ENCODE results near the gene PTPN6.

Gene PTPN6

DNA sequence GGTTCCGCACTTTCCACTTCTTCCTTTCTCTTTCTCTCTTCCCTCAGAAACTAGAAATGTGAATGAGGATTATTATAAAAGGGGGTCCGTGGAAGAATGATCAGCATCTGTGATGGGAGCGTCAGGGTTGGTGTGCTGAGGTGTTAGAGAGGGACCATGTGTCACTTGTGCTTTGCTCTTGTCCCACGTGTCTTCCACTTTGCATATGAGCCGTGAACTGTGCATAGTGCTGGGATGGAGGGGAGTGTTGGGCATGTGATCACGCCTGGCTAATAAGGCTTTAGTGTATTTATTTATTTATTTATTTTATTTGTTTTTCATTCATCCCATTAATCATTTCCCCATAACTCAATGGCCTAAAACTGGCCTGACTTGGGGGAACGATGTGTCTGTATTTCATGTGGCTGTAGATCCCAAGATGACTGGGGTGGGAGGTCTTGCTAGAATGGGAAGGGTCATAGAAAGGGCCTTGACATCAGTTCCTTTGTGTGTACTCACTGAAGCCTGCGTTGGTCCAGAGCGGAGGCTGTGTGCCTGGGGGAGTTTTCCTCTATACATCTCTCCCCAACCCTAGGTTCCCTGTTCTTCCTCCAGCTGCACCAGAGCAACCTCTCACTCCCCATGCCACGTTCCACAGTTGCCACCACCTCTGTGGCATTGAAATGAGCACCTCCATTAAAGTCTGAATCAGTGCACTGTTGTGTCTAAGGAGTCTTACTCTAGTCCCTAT is 28.0 kb upstream of the PTPN6 start:
- DNase-seq (ENCODE audit: low read depth), result no peak

DNA sequence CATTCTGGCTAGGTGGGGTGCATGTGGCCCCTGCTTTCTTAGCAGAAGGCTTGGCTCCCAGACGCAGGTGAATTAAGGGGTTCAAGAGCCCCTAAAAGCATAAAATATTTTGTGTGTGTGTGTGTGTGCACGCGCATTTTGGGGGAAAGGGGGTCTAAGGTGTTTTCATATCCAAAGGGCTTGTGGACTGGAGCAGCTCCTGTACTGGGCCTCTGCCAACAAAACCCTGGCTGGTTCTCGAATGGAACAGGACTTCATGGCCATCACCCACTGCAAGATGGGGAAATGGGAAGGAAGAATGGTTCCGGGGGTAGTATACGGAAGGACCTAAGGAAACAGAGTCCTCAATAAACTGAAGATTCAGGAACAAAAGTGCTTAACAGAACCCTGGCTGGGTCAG is 27.3 kb upstream of the PTPN6 start:
- no peak for DNase-seq (ENCODE audit: low read depth)

DNA sequence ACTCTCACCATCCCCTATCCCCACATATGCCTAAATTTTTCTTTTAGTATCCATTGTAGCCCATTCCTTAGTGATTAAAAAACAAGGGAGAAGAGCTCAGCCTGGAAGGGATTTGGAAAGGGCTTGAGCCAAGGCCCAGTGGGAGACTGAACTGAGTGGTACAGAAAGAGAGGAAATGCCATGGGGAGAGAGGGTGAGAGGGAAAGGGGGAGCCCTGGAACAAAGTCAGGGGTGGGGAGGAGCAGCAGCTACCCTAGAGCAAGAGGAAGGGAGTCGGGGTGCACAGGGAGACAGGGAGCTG is 26.0 kb upstream of the PTPN6 start:
- DNase-seq (ENCODE audit: low read depth), result no peak

DNA sequence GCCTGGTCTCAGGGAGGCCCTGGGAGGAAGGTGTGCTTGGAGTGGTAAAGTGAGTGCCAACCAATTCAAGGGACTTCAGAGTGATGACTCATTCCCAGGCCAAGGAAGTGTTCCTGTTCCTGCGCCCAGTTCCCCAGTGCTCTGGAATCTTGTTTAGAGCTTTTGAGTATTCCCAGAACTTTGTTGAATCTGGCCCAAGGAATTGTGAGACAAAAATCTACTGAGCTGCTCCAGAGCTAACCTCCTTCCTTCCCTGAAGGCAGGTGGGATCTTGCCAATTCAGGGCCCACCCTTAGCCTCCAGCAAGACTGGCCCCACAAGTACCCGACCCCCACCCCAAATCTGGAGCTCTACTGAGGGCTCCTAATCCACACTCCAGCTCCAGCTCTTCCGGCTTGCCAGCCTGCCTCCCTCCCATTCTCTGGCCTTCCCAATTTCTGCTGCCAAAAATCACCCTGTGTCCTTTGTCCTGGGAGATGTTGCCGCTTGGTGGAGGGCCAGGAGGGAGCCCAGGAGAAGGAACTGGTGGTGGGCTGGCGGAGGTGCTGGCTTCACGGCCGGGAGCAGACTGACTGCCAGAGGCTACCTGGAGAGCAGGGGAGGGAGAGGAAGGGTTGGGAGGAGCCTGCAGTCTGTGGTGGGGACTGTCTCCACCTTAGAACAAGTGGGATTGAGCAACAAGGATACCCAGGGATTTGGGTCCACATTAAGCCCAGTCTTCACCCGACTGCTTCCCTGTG is 25.4 kb upstream of the PTPN6 start:
- no peak for DNase-seq (ENCODE audit: low read depth)

DNA sequence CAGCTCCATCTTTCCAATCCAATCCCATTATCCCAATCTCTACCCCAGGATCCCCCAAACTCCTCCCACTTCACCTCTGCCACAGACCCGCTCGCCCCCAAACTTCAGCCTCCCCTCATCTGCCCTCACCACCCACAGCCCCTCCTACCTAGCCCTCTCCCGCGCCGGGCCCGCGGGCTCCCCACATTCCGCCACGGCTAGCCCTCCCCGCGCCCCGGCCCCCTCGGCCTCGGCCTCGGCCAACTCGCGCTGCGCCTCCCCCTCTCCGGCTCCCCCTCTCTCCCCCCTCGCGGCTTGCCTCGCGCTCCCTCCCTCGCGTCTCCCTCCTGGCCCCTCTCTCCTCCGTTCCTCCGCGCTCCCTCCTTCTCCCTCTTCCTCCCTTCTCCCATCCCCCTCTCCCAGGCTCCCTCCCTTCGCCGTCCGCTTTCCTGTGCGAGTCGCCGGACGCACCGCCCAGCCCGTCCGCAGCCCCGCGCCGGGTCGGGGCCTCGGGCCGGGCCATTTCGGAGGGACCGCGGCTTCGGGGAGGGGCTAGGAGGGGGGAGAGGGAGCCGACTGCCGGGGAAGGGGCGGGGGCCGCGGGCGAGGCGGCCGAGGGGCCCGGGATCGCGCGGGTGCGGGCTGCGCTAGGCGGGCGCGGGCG is 23.7 kb upstream of the PTPN6 start, which contains the start of gene ATN1:
Gene ATN1 (plus strand): TSS at position 581 of the 643 bp plus-strand sequence. CDS start 6,043 bp downstream, outside the sequence.
- no peak for DNase-seq (ENCODE audit: low read depth)

DNA sequence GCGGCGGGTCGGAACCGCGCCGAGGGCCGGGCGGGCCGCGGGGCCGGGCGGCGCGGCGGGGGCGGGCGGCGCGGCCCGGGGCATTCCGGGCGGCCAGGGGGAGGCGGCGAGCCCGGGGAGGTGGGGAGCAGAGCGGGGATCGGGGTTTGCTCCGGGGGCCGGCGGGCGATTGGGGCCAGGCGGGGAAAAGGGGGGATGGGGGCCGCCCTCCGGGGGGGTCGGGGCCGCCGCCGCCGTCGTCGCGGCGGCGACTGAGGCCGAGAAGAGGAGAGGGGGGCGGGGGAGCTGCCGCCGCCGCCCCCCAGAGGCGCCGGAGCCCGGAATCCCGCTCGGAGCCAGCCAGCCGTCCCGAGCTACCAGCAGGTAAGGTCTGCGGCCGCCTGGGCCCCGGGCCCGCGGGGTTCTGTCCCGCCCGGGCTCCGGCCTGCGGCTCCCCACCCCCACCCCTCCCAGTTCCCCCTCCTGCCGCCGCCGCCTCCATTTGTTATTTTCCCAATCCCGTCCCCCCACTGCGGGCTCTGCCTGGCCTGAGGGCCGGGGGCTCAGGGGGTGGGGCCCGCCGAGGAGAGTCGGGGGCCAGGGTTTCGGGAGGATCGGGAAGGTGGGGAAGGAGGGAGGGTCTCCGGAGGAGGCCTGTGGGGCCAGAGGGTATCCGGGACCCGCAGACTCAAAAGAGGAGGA is 23.0 kb upstream of the PTPN6 start:
- no peak for DNase-seq (ENCODE audit: low read depth)

DNA sequence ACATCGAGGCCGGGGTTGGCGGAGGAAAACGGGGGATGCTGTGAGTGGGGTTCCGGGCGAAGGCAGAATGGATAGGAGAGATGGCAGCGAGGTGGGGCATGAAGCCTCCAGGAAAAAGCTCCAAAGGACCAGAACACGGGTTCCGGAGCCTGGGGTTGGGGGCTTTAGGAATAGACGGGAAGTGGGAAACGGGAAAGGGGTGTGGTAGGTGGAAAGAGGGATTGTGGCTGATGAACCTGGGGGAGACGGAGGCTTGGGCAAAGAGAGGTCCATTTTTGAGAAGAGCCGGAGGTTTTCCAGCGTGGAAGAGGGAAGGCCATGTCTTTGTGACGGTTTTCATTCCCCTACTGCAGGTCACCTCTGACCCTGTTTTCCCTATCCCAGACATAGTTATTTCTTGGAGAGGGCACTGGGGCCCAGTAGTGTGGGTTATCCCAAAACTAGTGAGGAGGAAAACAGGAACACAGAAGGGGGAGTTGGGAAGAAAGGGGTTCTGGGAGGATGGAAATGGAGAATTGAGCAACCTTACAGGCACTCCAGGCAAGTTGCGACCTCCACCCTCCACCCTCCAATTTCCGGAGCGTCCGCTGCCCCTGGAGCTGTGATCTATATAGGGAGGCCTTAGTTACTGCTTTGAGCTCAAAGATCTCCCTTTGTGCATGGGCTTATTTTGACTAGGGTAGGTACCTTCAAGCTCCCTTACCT is 22.3 kb upstream of the PTPN6 start:
- DNase-seq (ENCODE audit: low read depth), result no peak

DNA sequence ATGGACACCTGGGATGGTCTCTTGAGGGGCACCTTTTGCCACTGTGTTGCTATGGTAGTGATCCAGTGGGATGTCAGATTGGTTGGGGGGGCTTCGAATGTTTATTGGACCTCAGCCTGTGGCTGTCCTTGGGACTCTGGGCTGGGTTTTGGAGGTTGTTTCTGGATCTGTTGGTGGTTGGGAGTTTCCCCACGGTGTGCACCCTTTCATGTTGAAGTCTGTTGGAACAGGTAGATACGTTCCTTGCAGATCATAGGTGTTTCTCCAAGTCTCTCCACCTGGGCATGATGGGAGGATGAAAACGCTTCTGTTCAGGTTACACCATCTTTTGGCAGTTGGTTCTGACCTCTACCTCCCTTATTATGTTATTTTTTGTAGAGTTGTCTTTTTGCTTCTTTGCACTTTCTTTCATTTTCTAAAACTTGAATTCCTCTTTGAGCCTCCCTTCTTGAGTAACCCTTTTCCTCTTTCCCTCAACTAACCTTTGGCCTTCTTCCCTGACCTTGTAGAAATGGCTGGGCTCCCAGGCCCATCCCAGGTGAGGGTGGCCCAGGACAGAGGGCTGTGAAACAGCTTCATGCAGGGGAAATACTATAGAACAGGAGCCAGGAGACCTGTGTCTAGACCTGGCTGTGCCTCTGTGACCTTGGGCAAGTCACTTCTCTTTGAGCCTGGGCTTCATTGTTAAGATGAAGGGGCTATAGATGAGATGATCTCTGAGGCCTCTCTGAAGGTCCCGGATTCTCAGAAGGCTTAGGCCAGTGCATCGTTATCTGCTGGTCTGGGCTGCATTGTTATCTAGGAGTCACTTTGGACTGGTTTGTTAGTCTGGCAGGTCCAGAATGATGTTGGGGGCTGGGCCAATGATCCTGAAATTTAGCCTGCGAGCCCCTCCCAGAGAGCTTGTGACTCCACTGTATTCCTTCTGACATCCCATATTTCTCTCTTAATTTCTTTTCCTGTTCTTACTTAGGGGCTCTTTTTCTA is 21.4 kb upstream of the PTPN6 start:
- DNase-seq (ENCODE audit: low read depth), result no peak

DNA sequence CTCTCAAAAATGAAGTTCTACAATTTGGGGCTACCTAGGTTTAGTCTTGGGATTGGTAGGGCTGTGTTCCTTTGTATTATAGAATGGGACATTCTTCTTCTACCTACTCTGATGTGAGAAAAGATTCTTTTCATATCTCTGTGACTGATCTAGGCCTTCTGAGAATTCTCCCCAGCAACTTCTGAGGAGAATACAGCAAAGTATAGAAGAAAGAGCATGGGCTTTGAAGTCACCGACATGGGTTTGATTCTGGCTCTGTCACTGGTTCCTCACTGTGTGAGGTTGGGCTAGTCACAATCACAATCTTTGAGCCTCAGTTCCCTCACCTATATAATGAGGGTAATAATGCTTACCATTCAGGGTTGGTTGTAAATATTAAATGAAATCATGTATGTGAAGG is 18.4 kb upstream of the PTPN6 start:
- DNase-seq (ENCODE audit: low read depth), result no peak

DNA sequence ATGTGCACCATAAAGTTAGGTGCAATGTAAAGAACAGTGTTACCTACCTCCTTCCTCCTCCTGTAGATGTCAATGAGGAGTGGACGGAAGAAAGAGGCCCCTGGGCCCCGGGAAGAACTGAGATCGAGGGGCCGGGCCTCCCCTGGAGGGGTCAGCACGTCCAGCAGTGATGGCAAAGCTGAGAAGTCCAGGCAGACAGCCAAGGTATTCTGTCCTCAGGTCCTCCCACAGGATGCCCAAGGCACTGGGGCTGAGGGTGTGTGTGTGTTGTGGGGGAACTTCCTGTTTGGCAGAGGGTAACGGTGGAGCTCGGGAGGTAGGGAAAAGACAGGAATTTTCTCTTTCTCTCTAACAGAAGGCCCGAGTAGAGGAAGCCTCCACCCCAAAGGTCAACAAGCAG is 17.0 kb upstream of the PTPN6 start:
- no peak for DNase-seq (ENCODE audit: low read depth)

DNA sequence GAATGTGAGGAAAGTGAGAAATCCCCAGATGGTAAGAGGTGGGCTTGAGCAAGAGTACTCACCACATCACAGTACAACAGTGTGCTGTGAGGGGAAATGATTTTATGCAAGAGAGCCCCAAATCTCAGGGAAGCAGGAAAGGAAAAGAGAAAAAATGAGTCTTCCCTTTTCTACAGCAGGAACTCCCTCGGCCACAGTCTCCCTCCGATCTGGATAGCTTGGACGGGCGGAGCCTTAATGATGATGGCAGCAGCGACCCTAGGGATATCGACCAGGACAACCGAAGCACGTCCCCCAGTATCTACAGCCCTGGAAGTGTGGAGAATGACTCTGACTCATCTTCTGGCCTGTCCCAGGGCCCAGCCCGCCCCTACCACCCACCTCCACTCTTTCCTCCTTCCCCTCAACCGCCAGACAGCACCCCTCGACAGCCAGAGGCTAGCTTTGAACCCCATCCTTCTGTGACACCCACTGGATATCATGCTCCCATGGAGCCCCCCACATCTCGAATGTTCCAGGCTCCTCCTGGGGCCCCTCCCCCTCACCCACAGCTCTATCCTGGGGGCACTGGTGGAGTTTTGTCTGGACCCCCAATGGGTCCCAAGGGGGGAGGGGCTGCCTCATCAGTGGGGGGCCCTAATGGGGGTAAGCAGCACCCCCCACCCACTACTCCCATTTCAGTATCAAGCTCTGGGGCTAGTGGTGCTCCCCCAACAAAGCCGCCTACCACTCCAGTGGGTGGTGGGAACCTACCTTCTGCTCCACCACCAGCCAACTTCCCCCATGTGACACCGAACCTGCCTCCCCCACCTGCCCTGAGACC is 15.6 kb upstream of the PTPN6 start:
- DNase-seq (ENCODE audit: low read depth), result no peak

DNA sequence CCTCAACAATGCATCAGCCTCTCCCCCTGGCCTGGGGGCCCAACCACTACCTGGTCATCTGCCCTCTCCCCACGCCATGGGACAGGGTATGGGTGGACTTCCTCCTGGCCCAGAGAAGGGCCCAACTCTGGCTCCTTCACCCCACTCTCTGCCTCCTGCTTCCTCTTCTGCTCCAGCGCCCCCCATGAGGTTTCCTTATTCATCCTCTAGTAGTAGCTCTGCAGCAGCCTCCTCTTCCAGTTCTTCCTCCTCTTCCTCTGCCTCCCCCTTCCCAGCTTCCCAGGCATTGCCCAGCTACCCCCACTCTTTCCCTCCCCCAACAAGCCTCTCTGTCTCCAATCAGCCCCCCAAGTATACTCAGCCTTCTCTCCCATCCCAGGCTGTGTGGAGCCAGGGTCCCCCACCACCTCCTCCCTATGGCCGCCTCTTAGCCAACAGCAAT is 14.9 kb upstream of the PTPN6 start:
- no peak for DNase-seq (ENCODE audit: low read depth)

DNA sequence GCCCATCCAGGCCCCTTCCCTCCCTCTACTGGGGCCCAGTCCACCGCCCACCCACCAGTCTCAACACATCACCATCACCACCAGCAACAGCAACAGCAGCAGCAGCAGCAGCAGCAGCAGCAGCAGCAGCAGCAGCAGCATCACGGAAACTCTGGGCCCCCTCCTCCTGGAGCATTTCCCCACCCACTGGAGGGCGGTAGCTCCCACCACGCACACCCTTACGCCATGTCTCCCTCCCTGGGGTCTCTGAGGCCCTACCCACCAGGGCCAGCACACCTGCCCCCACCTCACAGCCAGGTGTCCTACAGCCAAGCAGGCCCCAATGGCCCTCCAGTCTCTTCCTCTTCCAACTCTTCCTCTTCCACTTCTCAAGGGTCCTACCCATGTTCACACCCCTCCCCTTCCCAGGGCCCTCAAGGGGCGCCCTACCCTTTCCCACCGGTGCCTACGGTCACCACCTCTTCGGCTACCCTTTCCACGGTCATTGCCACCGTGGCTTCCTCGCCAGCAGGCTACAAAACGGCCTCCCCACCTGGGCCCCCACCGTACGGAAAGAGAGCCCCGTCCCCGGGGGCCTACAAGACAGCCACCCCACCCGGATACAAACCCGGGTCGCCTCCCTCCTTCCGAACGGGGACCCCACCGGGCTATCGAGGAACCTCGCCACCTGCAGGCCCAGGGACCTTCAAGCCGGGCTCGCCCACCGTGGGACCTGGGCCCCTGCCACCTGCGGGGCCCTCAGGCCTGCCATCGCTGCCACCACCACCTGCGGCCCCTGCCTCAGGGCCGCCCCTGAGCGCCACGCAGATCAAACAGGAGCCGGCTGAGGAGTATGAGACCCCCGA is 14.3 kb upstream of the PTPN6 start:
- DNase-seq (ENCODE audit: low read depth), result no peak

DNA sequence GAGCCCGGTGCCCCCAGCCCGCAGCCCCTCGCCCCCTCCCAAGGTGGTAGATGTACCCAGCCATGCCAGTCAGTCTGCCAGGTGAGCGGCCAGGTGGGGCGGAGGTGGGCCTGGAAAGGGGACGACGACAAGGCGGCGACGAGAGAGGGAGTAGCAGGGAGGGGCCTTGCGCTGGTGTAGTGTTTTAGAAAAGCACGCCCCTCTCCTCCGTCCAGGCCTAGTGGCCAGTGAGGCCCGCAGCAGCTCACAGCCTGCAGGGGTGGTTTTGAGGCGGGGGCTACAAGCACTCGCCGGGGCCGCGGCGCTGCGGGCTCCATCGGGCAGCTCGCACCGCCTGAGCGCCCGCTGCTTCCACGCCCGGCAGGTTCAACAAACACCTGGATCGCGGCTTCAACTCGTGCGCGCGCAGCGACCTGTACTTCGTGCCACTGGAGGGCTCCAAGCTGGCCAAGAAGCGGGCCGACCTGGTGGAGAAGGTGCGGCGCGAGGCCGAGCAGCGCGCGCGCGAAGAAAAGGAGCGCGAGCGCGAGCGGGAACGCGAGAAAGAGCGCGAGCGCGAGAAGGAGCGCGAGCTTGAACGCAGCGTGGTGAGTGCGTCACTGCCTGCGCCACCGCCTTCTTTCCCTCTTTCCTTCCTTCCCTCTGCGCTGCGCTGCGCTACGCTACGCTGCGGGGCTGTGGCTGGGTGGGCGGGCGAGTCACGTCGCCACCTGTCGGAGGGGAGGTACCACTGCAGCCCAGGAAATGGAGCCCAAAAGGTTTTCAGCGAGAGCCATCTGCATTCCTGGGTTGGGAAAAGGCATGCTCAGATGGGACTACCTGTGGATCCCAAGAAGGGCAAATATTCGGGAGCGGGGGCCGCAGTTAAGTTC is 13.4 kb upstream of the PTPN6 start:
- DNase-seq (ENCODE audit: low read depth), result peak; percentile 81

DNA sequence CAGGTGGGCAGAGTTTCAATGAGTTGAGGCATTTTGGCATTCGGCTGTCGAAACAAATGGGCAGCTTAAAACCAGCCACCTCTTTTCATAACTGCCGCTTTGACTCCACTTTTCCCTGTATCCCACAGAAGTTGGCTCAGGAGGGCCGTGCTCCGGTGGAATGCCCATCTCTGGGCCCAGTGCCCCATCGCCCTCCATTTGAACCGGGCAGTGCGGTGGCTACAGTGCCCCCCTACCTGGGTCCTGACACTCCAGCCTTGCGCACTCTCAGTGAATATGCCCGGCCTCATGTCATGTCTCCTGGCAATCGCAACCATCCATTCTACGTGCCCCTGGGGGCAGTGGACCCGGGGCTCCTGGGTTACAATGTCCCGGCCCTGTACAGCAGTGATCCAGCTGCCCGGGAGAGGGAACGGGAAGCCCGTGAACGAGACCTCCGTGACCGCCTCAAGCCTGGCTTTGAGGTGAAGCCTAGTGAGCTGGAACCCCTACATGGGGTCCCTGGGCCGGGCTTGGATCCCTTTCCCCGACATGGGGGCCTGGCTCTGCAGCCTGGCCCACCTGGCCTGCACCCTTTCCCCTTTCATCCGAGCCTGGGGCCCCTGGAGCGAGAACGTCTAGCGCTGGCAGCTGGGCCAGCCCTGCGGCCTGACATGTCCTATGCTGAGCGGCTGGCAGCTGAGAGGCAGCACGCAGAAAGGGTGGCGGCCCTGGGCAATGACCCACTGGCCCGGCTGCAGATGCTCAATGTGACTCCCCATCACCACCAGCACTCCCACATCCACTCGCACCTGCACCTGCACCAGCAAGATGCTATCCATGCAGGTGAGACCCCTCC is 12.6 kb upstream of the PTPN6 start:
- DNase-seq (ENCODE audit: low read depth), result no peak

DNA sequence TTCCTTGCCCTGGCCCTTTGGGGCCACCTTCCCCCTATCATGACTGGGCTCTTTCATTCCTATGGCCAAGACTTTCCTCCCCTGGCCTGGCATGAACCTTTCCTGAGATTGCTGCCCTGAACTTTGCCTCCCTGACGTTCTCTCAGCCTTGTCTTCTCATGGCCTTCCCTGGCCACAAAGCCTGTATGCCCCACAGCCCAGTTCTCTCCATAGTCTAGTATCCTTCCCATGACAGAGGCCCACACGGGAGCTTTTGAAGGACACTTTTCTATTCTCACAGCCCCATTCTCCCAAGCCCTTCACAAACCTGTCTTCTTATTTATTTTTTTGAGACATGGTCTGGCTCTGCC is 12.0 kb upstream of the PTPN6 start:
- DNase-seq (ENCODE audit: low read depth), result no peak

DNA sequence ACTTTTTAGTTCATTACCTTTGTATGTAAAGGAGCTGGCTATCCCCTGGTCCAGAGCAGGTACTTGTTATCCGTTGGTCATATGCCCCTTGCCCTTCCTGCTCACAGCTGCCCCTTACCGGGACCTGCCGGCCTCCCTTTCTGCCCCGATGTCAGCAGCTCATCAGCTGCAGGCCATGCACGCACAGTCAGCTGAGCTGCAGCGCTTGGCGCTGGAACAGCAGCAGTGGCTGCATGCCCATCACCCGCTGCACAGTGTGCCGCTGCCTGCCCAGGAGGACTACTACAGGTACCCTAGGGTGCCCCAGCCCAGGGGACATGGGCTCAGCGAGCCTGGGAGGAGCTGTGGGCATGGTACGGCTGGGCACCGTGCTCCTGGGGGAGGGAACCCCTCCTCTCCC is 9.9 kb upstream of the PTPN6 start:
- no peak for DNase-seq (ENCODE audit: low read depth)

All from stimulated activated CD8-positive, alpha-beta memory T cell treated with anti-CD3 and anti-CD28 coated beads, Interleukin-7, amount 100 ng/mL, for 24 hours (primary cell).